H1 (cell line): Measurements from ENCODE around the gene SBF2. TPM values are rescaled to one million over a fixed set of nuclear protein-coding genes. Genes with fewer than 3 reads are reported as not detected.

Source experiments
- CHD1 ChIP-seq: IDR thresholded peaks from 2 replicates; pipeline ENCODE4 v1.6.1; 2012; ENCODE audit warnings: low read depth, low read length, improper control_type of control experiment
- CHD7 ChIP-seq: fragments of 300-600 bp; sonication (generic); IDR thresholded peaks from 2 replicates; pipeline ENCODE4 v1.7.1; 2012; ENCODE audit warnings: low read length, moderate library complexity, mild to moderate bottlenecking, inconsistent platforms; ENCODE audit not compliant: insufficient replicate concordance
- GABPA ChIP-seq: IDR thresholded peaks from 2 replicates; pipeline ENCODE4 v1.6.1; 2011; ENCODE audit warnings: mild to moderate bottlenecking, low read length, moderate library complexity, borderline replicate concordance; ENCODE audit not compliant: insufficient read depth
- MAFK ChIP-seq: IDR thresholded peaks from 2 replicates; pipeline ENCODE4 v1.6.1; 2012; ENCODE audit warnings: low read depth, mild to moderate bottlenecking, improper control_type of control experiment, low read length
- PHF8 ChIP-seq: fragments of 200-600 bp; sonication (generic); conservative IDR thresholded peaks from 2 replicates; pipeline ENCODE4 v1.7.1; 2012; ENCODE audit warnings: low read depth, mild to moderate bottlenecking, inconsistent platforms, low read length, moderate library complexity
- TAF7 ChIP-seq: optimal IDR thresholded peaks from 2 replicates; pipeline ENCODE3; 2011; ENCODE audit warnings: low read depth, mild to moderate bottlenecking, inconsistent platforms, low read length, moderate library complexity, borderline replicate concordance
- polyA plus RNA-seq, 7 experiments: library from polyadenylated mRNA; depleted of rRNA in 3 of 7; stranded (reverse) in 5 of 7; unstranded in 2 of 7; fragments of >200 nt in 5 of 7; fragments of 200-250 nt in 2 of 7; gene quantifications; 1 replicate in 5 of 7; 2 replicates in 1 of 7; 4 replicates in 1 of 7; pipeline versions ENCODE4 v1.2.1 to v1.2.3, GENCODE V29; 2011 to 2013; ENCODE audit warnings: missing spikeins in 2 of 7, mixed read lengths in 2 of 7
- total RNA-seq: library from RNA; stranded (reverse); fragmentation: NEBNext Ultra II Directional; extraction: Animal tissue kit (Norgen Biotek cat#: 25700); gene quantifications from 2 replicates; pipeline ENCODE4 v1.2.1, GENCODE V29; 2021

Gene SBF2
- total and polyA plus RNA-seq, 2 of the 8 experiments (the other 6 are each of a cell fraction or from before 2014, with no cell fraction given): 36.7 to 50.5 TPM

- TF ChIP-seq MAFK (no peak), CHD1 (no peak), GABPA (no peak), CHD7 (no peak), TAF7 (no peak), PHF8 (no peak)
These were observed 28.4 kb upstream of the SBF2 start (continued) for GRCh38 chr11:10322401-10322800.
